IPS-20b (cell line): ENCODE results near the gene RNF19B.
"Not testable (repeated sequence)": the region's sequence is repeated elsewhere in the genome, so short reads cannot be mapped to it uniquely, and the experiment has no call there.

ENCODE experiments used
- H3K27ac ChIP-seq: one replicate; pipeline ENCODE4 v1.5.1; 2013; ENCODE audit warnings: low read length
- H3K27me3 ChIP-seq: 2 replicates; pipeline ENCODE4 v1.6.1; 2013; ENCODE audit warnings: mild to moderate bottlenecking, low read length, inconsistent platforms; ENCODE audit not compliant: insufficient read depth
- H3K36me3 ChIP-seq: 2 replicates; pipeline ENCODE4 v1.6.1; 2013; ENCODE audit warnings: low read depth, mild to moderate bottlenecking, inconsistent platforms, low read length, moderate library complexity; ENCODE audit not compliant: insufficient read depth
- H3K4me1 ChIP-seq: 2 replicates; pipeline ENCODE4 v1.6.1; 2013; ENCODE audit warnings: mild to moderate bottlenecking, control low read depth, inconsistent platforms, low read length, moderate library complexity; ENCODE audit not compliant: insufficient read depth
- H3K4me3 ChIP-seq: 2 replicates; pipeline ENCODE4 v1.5.1; 2013; ENCODE audit warnings: mild to moderate bottlenecking, low read length, inconsistent platforms
- H3K9ac ChIP-seq: 2 replicates; pipeline ENCODE4 v1.6.1; 2013; ENCODE audit warnings: low read depth, mild to moderate bottlenecking, inconsistent platforms, low read length, moderate library complexity
- H3K9me3 ChIP-seq: 2 replicates; pipeline ENCODE4 v1.6.1; 2013; ENCODE audit warnings: mild to moderate bottlenecking, low read depth, low read length, inconsistent platforms; ENCODE audit not compliant: insufficient read depth

RNF19B gene

DNA sequence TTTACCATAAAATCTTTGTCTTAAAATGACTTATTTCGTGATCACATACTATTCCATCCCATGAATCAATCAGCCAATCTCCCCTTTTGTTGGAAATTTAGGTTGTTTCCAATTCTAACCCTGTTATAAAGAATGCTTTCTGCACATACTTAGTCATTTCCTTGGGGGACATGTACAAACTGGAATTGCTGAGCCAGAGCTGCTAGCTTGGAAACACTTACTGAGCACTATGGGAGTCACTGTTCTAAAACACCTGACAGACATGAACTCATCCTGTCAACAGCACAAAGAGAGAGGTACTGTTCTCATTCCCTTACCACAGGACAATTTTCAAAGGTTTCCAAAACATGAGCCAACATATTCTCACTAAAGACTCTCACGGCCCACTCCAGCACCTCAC is 40.0 kb upstream of the RNF19B start:
- no peaks in the 10 kb centered on the region for H3K27me3 ChIP-seq
- H3K27ac ChIP-seq = no peak overlapping the region
- H3K9ac ChIP-seq = no peak overlapping the region
- H3K9me3 ChIP-seq = no peaks in the 10 kb centered on the region
- H3K36me3 ChIP-seq = peaks cover 23% of the 10 kb centered on the region
- peaks cover 4% of the 10 kb centered on the region; the same call in 1 of the 2 replicates for H3K4me1 ChIP-seq
- H3K4me3 ChIP-seq = no peak overlapping the region

DNA sequence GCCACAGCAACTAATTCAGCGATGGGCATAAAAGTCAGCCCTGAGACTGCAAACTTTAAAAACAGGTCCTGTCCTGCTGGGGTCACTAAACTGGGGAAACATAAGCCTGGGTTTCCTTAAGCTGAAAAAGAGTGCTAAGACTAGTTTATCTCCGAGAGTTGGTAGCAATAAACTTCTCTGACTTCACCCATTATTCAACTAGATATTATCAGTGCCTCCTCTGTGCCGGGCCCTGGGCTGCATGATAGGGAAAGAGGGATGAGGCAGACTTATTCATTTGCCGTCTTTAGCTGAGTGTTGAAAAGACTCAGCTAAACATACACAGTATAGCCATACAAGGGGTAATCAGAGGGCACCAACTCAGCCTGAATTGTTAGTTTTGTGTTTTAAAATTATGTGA is 39.0 kb upstream of the RNF19B start:
- peaks cover 13% of the 10 kb centered on the region for H3K36me3 ChIP-seq
- no peaks in the 10 kb centered on the region for H3K9me3 ChIP-seq
- H3K4me3 ChIP-seq = no peak overlapping the region
- H3K27me3 ChIP-seq = no peaks in the 10 kb centered on the region
- H3K4me1 ChIP-seq = peaks cover 4% of the 10 kb centered on the region; the same call in 1 of the 2 replicates
- H3K27ac ChIP-seq = no peak overlapping the region
- no peak overlapping the region for H3K9ac ChIP-seq

DNA sequence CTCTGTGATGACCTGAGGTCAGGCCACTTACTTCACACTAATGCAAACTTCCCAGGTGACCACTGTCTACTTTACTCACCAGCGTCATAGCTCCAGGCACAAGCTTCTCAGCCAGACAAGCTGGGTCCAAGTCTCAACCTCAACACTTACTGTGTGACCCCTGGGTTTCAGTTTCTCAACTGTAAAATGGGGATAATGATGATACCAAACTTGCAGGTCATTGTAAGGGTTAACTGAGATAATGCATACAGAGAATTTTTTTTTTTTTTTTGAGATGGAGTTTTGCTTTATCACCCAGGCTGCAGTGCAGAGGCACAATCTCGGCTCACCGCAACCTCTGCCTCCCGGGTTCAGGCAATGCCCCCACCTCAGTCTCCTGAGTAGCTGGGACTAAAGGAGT is 37.4 kb upstream of the RNF19B start:
- Histone ChIP-seq H3K36me3 (no peaks in the 10 kb centered on the region), H3K27ac (no peak overlapping the region), H3K4me1 (no peaks in the 10 kb centered on the region; the same call in 1 of the 2 replicates), H3K27me3 (no peaks in the 10 kb centered on the region), H3K9ac (no peak overlapping the region), H3K4me3 (no peak overlapping the region), H3K9me3 (no peaks in the 10 kb centered on the region)

DNA sequence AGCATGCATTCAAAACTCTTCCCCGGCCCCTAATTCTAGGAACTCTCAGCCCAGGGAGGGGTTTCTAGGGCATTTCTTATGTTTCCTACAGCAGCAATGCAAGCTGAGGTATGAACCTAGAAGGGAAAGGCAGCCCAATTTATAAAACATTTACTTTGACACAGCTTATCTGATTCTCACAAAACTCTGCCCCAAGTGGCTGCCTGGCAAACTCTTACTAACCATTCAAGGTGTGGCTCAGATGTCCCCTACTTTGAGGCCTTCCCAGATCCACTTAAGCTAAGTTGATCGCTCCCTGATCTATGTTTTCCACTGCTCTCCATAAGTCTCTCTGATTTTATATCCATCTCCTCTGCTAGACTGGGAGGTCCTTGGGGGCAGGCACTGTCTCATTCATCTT is 36.7 kb upstream of the RNF19B start:
- no peaks in the 10 kb centered on the region; the same call in 1 of the 2 replicates for H3K4me1 ChIP-seq
- H3K27ac ChIP-seq = no peak overlapping the region
- no peaks in the 10 kb centered on the region for H3K9me3 ChIP-seq
- H3K9ac ChIP-seq = no peak overlapping the region
- no peaks in the 10 kb centered on the region for H3K36me3 ChIP-seq
- H3K27me3 ChIP-seq = no peaks in the 10 kb centered on the region
- H3K4me3 ChIP-seq = no peak overlapping the region

DNA sequence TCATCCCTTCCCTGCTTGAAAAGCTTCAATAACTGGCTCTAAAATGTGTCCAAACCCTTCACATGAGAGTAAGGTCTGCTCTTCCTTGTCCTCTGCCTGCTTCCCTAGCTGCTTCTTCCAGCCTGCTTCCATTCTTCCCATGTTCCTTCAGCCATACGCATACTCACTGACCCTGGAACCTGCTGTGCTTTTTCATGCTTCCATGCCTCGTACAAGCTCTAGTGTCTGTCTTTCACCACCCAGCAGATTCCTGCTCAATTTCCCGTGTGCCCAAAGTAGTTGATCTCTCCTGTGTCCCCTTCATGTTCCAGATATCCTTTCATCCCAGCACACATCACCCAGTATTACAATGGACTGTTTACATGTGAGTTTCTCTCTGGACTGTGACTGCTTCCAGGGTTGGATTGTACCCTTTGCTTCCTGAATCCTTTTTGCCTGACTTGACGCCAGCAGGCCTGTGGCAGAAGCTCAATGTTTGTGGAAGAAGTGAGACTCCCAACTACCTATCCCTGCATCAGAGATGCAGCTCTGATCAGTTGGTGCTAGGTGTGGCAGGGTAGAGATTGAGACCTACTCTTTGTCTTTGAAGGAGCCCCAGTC is 35.9 kb upstream of the RNF19B start:
- Histone ChIP-seq H3K27me3 (no peaks in the 10 kb centered on the region), H3K36me3 (no peaks in the 10 kb centered on the region), H3K4me3 (no peak overlapping the region), H3K9ac (no peak overlapping the region), H3K4me1 (no peaks in the 10 kb centered on the region; the same call in 1 of the 2 replicates), H3K9me3 (no peaks in the 10 kb centered on the region), H3K27ac (no peak overlapping the region)

DNA sequence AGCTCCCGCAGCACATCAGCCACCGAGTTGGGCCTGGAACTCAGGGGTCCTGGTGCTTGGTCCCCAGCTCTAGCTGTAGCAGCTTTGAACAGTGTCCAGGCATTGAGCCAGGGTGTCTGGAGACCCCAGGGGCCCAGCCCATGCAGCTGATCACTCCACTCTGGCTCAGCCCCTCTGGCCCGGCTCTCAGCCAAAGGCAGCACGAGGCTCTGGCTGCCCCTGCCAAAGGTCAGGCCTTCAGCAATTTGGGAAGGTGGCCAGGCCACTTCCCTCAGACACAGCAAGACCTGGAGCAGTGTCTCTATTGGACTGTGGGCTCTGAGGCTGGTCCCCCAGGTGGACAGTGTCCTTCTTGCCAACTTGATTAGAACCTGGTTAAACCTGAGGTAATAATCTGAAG is 34.4 kb upstream of the RNF19B start:
- Histone ChIP-seq H3K27me3 (no peaks in the 10 kb centered on the region), H3K4me1 (no peaks in the 10 kb centered on the region; the same call in 1 of the 2 replicates), H3K36me3 (no peaks in the 10 kb centered on the region), H3K9ac (no peak overlapping the region), H3K9me3 (no peaks in the 10 kb centered on the region), H3K27ac (no peak overlapping the region), H3K4me3 (no peak overlapping the region)

DNA sequence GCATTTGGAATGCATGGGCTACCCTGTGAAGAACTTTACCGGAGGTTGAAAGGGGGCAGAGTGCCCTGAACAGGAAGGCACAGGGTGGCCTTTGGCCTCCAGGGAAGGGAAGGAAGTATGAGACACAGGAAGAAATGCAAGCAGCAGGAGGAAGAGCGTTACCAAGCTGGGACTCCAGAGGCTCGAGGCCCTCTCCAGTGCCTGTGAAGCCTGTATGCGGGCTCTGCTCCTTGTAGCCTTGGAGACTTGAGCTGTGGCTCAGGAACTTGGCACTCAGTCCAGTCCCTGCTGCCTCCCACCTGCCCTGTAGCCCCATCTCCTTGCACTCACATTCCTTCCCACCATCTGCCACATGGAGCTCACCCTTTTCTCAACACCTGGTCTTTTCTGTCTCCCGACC is 33.5 kb upstream of the RNF19B start:
- Histone ChIP-seq H3K27me3 (no peaks in the 10 kb centered on the region), H3K4me3 (no peak overlapping the region), H3K4me1 (no peaks in the 10 kb centered on the region; the same call in 1 of the 2 replicates), H3K9ac (no peak overlapping the region), H3K9me3 (no peaks in the 10 kb centered on the region), H3K36me3 (no peaks in the 10 kb centered on the region), H3K27ac (no peak overlapping the region)

DNA sequence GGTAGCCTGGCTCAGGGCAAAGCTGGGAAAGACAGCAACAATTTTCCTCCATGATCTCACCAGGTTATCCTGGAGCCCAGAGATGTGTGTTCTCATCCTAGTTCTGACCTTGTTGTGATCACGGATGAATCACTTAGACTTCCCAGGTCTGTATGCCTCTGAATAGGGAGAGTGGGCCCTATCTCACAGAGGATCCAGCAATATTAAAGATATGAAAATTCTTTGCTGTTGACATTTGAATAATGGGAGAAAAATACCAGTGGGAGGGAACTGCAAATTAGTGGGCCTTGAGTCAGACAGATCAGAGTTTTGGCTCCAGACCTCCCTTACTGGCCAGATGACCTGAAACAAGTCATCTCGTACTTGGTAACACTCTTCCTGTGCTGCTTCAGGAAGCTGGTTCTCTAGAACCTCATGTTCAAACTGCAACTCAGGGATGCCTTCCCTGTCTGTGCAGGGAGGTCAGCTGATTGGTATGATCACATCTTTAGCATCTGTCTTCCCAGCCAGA is 32.8 kb upstream of the RNF19B start:
- no peak overlapping the region for H3K27ac ChIP-seq
- H3K27me3 ChIP-seq = no peaks in the 10 kb centered on the region
- H3K36me3 ChIP-seq = no peaks in the 10 kb centered on the region
- no peaks in the 10 kb centered on the region; the same call in 1 of the 2 replicates for H3K4me1 ChIP-seq
- H3K4me3 ChIP-seq = no peak overlapping the region
- H3K9me3 ChIP-seq = no peaks in the 10 kb centered on the region
- H3K9ac ChIP-seq = no peak overlapping the region

DNA sequence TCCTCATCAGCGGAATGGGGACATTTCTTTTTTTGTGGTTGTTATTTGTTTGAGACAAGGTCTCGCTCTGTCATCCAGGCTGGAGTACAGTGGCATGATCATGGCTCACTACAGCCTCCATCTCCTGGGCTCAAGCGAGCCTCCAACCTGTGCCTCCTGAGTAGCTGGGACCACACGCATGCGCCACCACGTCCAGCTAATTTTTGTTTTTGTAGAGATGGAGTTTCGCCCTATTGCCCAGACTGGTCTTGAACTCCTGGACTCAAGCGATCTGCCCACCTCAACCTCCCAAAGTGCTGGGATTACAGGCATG is 28.7 kb upstream of the RNF19B start:
- not testable (repeated sequence) for H3K36me3 ChIP-seq, H3K27ac ChIP-seq, H3K9ac ChIP-seq, H3K4me3 ChIP-seq, H3K9me3 ChIP-seq, H3K27me3 ChIP-seq
- peaks cover 11% of the 10 kb centered on the region; the same call in 1 of the 2 replicates for H3K4me1 ChIP-seq

DNA sequence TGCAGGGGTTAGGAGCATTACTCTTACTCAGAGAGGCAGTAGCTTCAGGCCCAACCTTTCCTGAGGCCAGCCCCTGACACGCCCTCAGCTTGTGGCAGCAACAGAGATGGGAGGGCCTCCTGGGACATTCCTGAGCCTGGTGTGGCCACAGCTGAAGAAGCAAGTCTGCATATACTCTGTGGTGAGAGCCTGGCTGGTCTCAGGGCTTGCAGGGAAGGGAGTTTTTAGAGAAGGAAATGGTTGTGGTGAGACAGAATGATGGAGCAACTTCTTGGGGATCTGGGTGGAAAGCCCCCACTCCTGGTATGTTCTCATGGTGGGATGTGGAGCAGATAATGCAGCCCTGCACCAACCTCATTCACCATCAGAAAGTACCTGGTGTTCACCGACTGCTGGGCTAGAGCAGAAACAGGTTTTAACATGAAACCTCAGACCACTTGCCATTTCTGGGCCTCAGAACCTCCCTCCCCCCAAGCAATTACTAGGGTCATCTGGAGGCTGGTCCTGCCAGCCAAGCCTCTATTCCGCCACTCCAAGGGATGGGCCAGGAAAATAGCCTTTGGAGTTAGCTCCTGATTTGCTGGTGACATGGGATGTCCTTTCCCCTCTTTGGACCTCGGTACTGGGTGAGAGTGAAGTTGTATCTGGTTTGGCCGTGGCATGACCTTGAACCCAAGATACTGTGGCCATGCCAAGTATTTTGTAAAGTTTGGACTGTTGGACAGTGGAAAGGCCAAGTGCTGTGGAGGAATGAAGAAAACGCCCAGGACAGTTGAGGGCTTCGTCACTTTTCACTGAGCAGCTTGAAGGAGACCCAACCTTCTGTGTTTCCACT is 28.1 kb upstream of the RNF19B start:
- peaks cover 11% of the 10 kb centered on the region; the same call in 1 of the 2 replicates for H3K4me1 ChIP-seq
- no peaks in the 10 kb centered on the region for H3K9me3 ChIP-seq
- H3K36me3 ChIP-seq = no peaks in the 10 kb centered on the region
- no peak overlapping the region for H3K27ac ChIP-seq
- H3K27me3 ChIP-seq = no peaks in the 10 kb centered on the region
- H3K9ac ChIP-seq = no peak overlapping the region
- no peak overlapping the region for H3K4me3 ChIP-seq

DNA sequence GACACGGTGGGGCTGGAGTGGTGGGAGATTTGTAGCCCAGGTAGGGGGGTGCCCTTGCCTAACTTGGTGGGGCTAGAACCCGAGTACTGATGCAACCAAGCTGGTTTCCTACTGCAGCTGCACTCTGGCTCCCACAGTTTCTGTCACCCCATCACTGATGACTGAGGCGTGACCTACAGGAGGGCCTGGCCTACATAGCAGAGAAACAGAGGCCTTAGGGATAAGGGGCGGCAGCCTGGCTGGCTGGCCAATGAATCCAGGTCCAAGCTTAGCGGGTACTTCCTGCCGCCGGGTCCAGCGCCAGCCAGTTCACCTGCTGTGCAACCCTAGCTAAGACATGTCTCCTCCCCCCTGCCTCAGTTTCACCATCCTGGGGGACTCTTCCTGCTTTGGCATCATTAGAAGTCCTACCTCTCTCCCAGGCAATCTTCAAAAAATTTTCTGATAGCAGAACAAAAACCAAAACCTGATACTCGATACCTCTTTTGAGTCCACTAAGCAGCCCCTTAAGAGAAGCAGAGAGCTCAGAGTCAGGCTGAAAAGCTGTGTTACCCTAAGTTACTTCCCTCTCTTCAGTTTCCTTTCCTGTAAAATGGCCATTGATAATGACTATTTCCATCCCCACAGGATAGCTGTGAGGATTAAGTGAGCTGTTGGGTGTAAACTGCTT is 27.3 kb upstream of the RNF19B start:
- H3K36me3 ChIP-seq = no peaks in the 10 kb centered on the region
- no peak overlapping the region for H3K4me3 ChIP-seq
- no peak overlapping the region for H3K9ac ChIP-seq
- H3K27ac ChIP-seq = no peak overlapping the region
- H3K27me3 ChIP-seq = no peaks in the 10 kb centered on the region
- no peaks in the 10 kb centered on the region for H3K9me3 ChIP-seq
- H3K4me1 ChIP-seq = peaks cover 11% of the 10 kb centered on the region; the same call in 1 of the 2 replicates
